Epithelial cell of proximal tubule (primary cell): ENCODE results near the gene CDPF1. TPM values are rescaled to one million over a fixed set of nuclear protein-coding genes. Genes with fewer than 3 reads are reported as not detected.
A peak's percentile ranks its signal among the peaks of the same experiment; 100 is the strongest.

ENCODE experiments used
- DNase-seq: peaks from one replicate; pipeline ENCODE4 v3.0.0-alpha.2; 2011; ENCODE audit warnings: low read depth
- H3K4me3 ChIP-seq: 2 replicates; pipeline ENCODE4 v1.5.1; 2011; ENCODE audit warnings: low read depth, mild to moderate bottlenecking, low read length
- total RNA-seq: library from RNA; depleted of rRNA; stranded (reverse); fragments of >200 nt; gene quantifications from 2 replicates; pipeline ENCODE4 v1.2.3, GENCODE V29; 2015
- TF ChIP-seq, protein P1 (sequence below): conservative IDR thresholded peaks from 2 replicates; pipeline ENCODE4 v1.5.1; 2012; ENCODE audit warnings: low read depth, mild to moderate bottlenecking, low read length

CDPF1 gene
- total RNA-seq, 1 donor from 2014 or later, result 7.0 TPM

DNA sequence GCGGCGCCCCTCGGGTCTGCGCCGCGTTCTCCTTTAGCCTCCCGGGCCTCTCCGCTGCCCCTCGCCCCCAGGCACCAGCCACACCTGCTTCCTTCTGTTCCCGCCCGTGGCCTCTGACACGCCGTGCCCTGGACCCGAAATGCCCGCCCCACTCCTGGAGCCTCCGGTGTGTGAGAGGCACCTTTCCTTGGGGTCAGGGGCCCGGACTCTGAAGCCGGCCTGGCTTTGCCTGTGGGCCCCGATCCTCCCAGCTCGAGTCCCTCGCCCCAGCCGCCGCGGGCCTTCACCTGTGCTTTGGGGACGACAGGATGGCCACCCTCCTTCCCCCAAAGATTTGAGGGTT lies 661 bp upstream of the CDPF1 start:
- H3K4me3 ChIP-seq, result peak overlapping the region; percentile 89
- TF ChIP-seq, protein P1, sequence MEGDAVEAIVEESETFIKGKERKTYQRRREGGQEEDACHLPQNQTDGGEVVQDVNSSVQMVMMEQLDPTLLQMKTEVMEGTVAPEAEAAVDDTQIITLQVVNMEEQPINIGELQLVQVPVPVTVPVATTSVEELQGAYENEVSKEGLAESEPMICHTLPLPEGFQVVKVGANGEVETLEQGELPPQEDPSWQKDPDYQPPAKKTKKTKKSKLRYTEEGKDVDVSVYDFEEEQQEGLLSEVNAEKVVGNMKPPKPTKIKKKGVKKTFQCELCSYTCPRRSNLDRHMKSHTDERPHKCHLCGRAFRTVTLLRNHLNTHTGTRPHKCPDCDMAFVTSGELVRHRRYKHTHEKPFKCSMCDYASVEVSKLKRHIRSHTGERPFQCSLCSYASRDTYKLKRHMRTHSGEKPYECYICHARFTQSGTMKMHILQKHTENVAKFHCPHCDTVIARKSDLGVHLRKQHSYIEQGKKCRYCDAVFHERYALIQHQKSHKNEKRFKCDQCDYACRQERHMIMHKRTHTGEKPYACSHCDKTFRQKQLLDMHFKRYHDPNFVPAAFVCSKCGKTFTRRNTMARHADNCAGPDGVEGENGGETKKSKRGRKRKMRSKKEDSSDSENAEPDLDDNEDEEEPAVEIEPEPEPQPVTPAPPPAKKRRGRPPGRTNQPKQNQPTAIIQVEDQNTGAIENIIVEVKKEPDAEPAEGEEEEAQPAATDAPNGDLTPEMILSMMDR, result no peak
- DNase-seq, result no peak

DNA sequence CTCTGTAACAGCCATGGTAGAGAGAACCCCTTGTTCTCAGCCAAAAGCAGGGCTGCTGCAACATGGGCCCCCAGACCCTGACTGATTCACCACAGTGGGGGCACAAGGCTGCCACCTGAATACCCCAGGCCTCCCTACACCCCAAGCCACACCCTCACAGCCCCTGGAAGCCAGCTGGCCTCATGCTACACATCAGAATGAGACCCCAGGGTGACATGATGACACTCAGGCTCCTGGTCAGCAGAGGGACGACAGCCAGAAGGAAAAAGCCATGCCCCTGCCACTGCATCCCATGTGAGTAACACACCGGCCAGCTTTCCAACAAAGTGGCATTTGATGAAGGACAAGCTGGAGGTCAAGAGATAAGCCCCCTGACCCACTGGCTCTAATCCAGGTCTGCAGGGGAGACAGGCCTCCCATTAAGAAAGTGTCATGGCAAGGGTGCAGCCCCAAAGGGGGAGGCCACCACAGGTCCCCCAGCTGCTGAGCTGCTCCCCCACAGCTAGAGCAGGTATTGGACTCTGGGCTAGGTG lies 2.6 kb downstream of the CDPF1 start:
- H3K4me3 ChIP-seq, result no peak overlapping the region
- TF ChIP-seq, protein P1, result no peak
- DNase-seq, result no peak

DNA sequence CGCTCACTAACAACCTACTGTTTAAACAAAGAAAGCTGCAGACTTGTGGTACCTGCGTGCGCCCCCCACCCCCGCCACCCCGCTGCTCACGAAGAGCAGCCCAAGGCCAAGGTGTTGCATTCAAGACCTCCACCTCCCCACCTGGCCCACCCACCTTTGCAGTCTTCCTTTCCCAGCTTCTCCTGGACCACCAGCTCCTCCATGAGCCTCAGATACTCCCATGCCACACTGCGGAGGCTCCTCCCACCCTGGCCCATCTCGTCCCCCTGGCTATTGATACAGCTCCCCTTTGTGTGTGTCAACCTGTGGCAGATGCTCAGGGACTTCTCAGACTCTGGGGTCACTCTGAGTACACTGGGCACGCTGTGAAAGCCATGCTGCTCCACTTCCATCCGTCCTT lies 3.9 kb downstream of the CDPF1 start:
- H3K4me3 ChIP-seq, result no peak overlapping the region
- DNase-seq, result no peak
- TF ChIP-seq, protein P1, result no peak

DNA sequence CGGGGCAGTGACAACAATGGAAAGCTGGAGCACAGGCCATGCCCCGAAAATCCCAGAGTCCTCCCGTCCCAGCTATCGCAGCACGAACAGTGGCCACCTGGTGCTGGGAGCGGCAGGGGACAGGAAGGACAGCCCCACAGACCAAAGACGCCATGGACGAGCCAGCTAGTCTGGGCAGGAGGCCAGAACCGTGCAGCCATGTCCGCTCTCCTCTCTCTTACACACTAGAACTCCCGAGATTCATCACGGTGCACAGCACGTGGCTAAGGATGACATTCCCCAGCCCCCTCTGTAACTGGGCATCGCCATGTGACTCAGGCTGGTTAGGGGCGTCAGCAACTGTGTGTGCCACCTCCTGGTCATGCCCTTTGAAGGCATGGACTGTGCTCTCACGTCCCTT lies 4.6 kb downstream of the CDPF1 start:
- H3K4me3 ChIP-seq, result no peak overlapping the region
- TF ChIP-seq, protein P1, result no peak
- DNase-seq, result no peak

DNA sequence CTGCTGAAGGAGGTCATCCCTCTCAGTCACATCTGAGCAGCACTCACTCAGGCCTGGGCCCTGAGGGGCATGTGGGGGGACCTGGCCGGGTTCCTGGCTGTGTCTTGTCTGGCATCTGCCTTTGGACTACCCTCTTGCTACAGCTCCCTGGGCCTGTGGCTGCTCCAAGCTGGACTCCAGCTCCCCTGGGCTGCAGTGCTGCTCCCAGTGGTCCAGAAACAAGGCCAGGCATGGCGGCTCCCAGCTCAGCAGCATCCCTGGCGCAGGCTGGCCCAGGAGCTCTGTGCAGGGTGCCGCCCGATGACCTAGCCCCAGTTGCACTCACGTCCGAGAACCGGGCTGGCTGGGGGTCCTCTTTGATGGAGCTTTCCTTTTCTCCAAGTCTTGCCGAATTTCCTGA lies 5.3 kb downstream of the CDPF1 start:
- no peak overlapping the region for H3K4me3 ChIP-seq
- TF ChIP-seq, protein P1, result no peak
- no peak for DNase-seq

DNA sequence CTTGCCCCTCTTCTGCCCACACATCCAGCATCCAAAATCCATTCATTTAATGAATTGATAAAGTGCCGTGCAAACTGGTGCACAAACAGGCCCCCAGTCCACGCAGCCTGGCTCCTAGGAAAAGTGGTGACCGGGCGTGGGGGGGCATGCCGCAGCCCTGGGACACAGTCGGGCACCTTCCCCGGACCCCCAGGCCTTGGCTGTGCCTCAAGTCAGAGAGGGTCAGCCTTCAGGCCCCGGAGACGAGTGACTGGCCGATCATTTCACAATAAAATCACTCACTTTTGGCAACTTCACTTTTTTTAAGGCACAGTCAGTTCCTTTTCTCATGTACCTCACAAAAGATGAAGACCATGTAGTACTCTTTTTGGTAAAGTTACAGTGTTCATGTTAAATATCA lies 8.0 kb downstream of the CDPF1 start:
- TF ChIP-seq, protein P1, result no peak
- no peak overlapping the region for H3K4me3 ChIP-seq
- DNase-seq, result no peak

DNA sequence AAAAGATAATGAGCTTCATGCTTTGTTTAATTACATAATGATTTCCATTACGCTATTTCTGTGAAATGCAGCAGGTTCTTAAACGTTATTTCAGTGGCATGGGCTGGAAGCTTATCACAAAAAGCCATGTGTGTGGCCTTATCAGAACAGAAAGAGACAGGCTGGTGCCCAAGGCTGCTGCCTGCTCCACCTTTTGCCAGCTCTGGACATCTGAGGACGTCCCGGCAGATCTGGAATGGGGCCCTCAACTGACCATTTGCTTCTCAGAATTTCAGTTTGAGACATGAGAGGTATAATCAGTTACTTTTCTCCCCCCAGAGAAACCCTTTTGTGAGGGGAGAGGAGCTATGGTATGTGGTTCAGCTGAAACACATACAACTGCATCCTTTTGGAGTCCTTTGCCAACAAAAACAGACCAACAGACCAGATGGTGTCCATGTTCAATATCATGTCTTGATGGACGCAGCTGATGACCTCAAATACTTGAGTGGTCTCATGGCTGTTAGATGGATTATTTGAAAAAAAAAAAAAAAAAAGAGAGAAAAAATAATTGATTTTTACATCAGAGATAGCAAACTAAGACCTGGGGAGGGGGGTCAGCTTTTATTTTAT lies 8.6 kb downstream of the CDPF1 start:
- TF ChIP-seq, protein P1, result no peak

More for the DNA sequence above, 8.6 kb downstream of the CDPF1 start:
- DNase-seq, result no peak
- H3K4me3 ChIP-seq, result no peak overlapping the region
